Measurements from ENCODE around the gene SRSF2. TPM values are rescaled to one million over a fixed set of nuclear protein-coding genes. Genes with fewer than 3 reads are reported as not detected.
"Not testable (repeated sequence)": the region's sequence is repeated elsewhere in the genome, so short reads cannot be mapped to it uniquely, and the experiment has no call there.

The SRSF2 gene
- total RNA-seq, 1 experiment from 2014 or later, result 328 TPM

- Histone ChIP-seq H3K4me2 (ENCODE audit: low read depth, low read length, poor library complexity, severe bottlenecking) (no peak overlapping the region), H3K9me2 (replicated peaks; ENCODE audit: insufficient read depth, low read length) (no peaks in the 10 kb centered on the region), H2AFZ (ENCODE audit: low read length) (no peak overlapping the region), H3K27me3 (ENCODE audit: low read length) (no peaks in the 10 kb centered on the region), H4K20me1 (ENCODE audit: insufficient read depth, low read depth, low read length) (peaks cover 5% of the 10 kb centered on the region; the same call in 1 of the 2 replicates), H3K4me3 (ENCODE audit: low read length) (no peak overlapping the region), H3K9ac (ENCODE audit: low read length) (no peak overlapping the region), H3K4me1 (ENCODE audit: low read length) (peaks cover 3% of the 10 kb centered on the region; the same call in 1 of the 2 replicates), H3K9me3 (ENCODE audit: low read length) (no peaks in the 10 kb centered on the region), H3K27ac (ENCODE audit: low read length) (no peak overlapping the region), H3K36me3 (ENCODE audit: insufficient read depth, low read length) (peaks cover 14% of the 10 kb centered on the region), H3K79me2 (ENCODE audit: low read length) (no peaks in the 10 kb centered on the region)
- no peak for DNase-seq
Observed at GRCh38 chr17:76713765-76714164, 23.4 kb downstream of the SRSF2 start.

DNA sequence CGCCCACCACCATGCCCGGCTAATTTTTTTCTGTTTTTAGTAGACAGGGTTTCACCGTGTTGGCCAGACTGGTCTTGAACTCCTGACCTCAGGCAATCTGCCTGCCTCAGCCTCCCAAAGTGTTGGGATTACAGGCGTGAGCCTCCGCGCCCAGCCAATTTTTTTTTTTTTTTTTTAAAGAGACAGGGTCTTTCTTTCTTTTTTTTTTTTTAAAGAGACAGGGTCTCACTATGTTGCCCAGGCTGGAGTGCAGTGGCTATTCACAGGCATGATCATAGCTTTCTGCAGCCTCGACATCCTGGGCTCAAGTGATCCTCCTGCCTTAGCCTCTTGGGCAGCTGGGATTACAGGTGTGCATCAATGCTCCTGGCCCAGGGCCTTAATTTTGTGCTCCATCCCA is 24.8 kb downstream of the SRSF2 start:
- not testable (repeated sequence) for H3K36me3 ChIP-seq (ENCODE audit: insufficient read depth, low read length); H2AFZ ChIP-seq (ENCODE audit: low read length); H3K27me3 ChIP-seq (ENCODE audit: low read length); H3K9me3 ChIP-seq (ENCODE audit: low read length); H4K20me1 ChIP-seq (ENCODE audit: insufficient read depth, low read depth, low read length); H3K79me2 ChIP-seq (ENCODE audit: low read length); H3K27ac ChIP-seq (ENCODE audit: low read length); DNase-seq; H3K9ac ChIP-seq (ENCODE audit: low read length); H3K4me1 ChIP-seq (ENCODE audit: low read length); H3K4me3 ChIP-seq (ENCODE audit: low read length); H3K9me2 ChIP-seq (replicated peaks; ENCODE audit: insufficient read depth, low read length); H3K4me2 ChIP-seq (ENCODE audit: low read depth, low read length, poor library complexity, severe bottlenecking)

DNA sequence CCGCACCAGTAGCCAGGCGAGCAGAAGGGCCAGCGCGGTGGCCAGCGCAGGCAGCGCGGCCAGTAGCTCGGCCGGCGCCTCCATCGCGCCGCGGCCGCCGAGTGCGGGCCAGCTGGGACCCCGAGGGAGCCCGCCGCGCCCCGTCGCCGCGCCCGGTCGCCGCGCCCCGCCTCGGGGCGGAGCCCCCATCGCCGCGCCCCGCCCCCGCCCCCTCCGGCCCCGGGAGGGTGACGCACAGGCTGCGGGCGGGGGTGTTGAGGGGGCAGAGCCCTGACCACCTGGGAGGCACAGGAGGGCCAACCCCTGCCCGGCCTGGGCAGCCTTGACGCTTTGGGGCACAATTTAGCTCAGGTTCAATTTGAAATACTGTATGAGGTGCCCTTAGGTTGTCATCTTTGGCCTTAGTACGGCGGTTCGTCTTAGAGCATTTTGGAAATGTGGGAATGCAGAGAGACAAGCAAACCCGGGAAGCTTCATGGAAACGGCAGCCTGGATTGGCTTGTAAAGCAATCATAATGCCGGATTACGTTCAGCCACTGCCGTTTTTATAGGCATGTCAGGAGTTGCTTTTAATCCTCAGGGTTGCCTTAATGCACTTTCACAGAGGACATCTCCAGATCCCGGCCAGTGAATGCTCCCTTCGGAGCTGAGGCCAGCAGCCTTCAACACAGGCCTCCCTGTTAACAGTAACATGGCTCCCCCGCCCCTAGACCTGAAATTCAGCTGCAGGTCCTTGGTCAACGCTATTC is 26.1 kb downstream of the SRSF2 start, which contains the start of gene MXRA7:
MXRA7 (minus strand) TSS at position 103 of the 749 bp plus-strand sequence; CDS start at position 84, 19 bp downstream.
- peaks cover 3% of the 10 kb centered on the region; the same call in 1 of the 2 replicates for H3K4me1 ChIP-seq (ENCODE audit: low read length)
- no peak within 1 kb of the TSS for H3K9ac ChIP-seq (ENCODE audit: low read length)
- 0 out of 2 replicates have a peak, but pooled peaks cover 3% of the 10 kb centered on the region for H3K36me3 ChIP-seq (ENCODE audit: insufficient read depth, low read length)
- H3K27ac ChIP-seq (ENCODE audit: low read length), result no peak within 1 kb of the TSS
- DNase-seq, result peak; percentile 62
- H4K20me1 ChIP-seq (ENCODE audit: insufficient read depth, low read depth, low read length), result peaks cover 5% of the 10 kb centered on the region; the same call in 1 of the 2 replicates
- no peaks in the 10 kb centered on the region for H3K9me3 ChIP-seq (ENCODE audit: low read length)
- no peaks in the 10 kb centered on the region for H3K9me2 ChIP-seq (replicated peaks; ENCODE audit: insufficient read depth, low read length)
- peak within 1 kb of the TSS; percentile 27 for H3K4me2 ChIP-seq (ENCODE audit: low read depth, low read length, poor library complexity, severe bottlenecking)
- H3K4me3 ChIP-seq (ENCODE audit: low read length), result no peak within 1 kb of the TSS
- H3K27me3 ChIP-seq (ENCODE audit: low read length), result no peaks in the 10 kb centered on the region
- no peak within 1 kb of the TSS for H2AFZ ChIP-seq (ENCODE audit: low read length)
- H3K79me2 ChIP-seq (ENCODE audit: low read length), result no peaks in the 10 kb centered on the region

GRCh38 chr17:76709951-76710862 is 26.9 kb downstream of the SRSF2 start:
- not testable (repeated sequence) for H3K36me3 ChIP-seq (ENCODE audit: insufficient read depth, low read length); H2AFZ ChIP-seq (ENCODE audit: low read length); H3K9me2 ChIP-seq (replicated peaks; ENCODE audit: insufficient read depth, low read length); H3K4me3 ChIP-seq (ENCODE audit: low read length); H3K9ac ChIP-seq (ENCODE audit: low read length); H3K79me2 ChIP-seq (ENCODE audit: low read length); H3K27me3 ChIP-seq (ENCODE audit: low read length); H3K4me2 ChIP-seq (ENCODE audit: low read depth, low read length, poor library complexity, severe bottlenecking); H3K4me1 ChIP-seq (ENCODE audit: low read length); DNase-seq; H3K9me3 ChIP-seq (ENCODE audit: low read length); H3K27ac ChIP-seq (ENCODE audit: low read length); H4K20me1 ChIP-seq (ENCODE audit: insufficient read depth, low read depth, low read length)

DNA sequence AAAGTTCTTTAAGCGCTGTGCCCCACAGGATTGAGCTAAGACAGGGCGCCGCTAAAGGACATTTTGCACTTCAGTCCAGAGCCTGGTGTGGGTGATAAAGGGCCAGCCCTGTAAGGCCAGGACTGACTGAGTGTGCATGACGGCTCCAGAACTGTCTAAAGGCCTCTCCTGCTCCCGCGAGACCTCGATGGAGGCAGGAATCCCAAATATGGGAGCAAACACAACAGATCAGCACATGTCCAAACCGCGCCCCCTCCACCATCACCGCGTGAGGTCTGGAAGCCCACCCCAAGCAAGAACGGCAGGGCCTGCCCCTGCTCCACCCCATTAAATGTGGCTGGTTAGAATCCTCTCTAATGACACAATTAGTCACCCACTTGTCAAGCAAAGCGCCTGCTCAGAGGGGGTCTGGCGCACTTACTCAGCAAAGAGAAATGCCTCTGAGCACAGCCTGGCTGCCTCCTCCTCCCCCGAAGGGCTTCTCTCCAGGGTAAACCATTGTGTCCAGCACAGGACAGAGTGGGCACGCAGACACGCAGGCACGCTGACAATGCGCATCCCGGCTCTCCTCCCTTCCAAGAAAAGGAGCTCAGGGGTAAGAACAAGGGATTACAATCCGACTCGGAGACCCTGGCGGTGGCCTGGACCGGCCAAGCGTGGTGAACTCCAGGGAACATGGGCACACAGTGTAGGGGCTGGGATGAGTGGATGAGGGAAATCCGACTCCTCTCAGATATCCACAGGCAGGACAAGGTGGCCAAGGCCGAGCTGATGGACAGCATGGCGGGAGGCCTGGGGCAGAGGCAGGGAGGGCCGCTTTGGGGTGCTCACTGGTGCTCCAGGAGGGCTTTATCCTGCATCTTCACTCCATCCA is 27.8 kb downstream of the SRSF2 start:
- Histone ChIP-seq H3K79me2 (ENCODE audit: low read length) (no peaks in the 10 kb centered on the region), H3K4me1 (ENCODE audit: low read length) (peaks cover 3% of the 10 kb centered on the region; the same call in 1 of the 2 replicates), H2AFZ (ENCODE audit: low read length) (no peak overlapping the region), H3K4me3 (ENCODE audit: low read length) (no peak overlapping the region), H3K4me2 (ENCODE audit: low read depth, low read length, poor library complexity, severe bottlenecking) (no peak overlapping the region), H3K9me3 (ENCODE audit: low read length) (no peaks in the 10 kb centered on the region), H3K27me3 (ENCODE audit: low read length) (no peaks in the 10 kb centered on the region), H3K36me3 (ENCODE audit: insufficient read depth, low read length) (0 out of 2 replicates have a peak, but pooled peaks cover under 1% of the 10 kb centered on the region), H3K27ac (ENCODE audit: low read length) (no peak overlapping the region), H3K9ac (ENCODE audit: low read length) (no peak overlapping the region), H4K20me1 (ENCODE audit: insufficient read depth, low read depth, low read length) (no peaks in the 10 kb centered on the region; the same call in 1 of the 2 replicates), H3K9me2 (replicated peaks; ENCODE audit: insufficient read depth, low read length) (no peaks in the 10 kb centered on the region)
- no peak for DNase-seq

DNA sequence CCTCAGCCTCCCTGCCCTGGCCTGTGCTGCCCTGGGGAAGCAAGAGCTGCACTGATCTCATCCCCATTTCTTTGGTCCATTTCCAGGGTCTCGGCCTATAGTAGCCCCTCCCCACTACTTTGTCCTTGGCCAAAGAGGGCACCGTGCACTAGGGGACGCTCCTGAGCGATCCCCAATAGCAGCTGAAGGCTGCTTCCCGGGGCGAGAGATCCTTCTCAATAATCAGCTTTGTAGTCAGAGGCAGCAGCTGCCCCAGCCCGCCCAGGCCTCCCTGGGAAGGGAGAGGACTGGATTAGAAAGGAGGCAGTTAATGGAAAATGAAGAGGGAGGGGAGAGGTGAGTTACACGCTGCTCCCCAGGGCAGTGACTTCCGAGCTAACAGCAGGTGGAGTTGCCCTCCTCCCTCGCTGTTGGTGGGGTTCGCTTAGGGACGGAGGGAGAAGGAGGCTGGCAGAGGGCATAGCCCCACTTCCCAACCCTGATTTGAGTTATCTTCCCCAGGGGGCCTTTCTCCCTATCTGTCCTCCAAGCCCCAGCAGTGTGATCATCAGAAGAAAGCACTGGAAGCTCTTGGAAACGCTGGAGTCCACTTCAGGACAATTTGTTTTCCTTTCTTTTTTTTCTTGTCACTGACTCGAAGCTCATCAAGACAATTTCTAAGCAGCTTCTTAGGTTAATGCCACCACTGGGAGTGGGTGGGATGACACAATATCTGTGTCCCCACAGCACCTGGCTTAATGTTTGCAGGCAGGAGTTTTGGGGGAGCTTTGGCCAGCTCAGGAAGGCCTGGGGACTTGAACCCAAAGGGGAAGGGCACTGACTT is 28.9 kb downstream of the SRSF2 start:
- H2AFZ ChIP-seq (ENCODE audit: low read length), result no peak overlapping the region
- no peak overlapping the region for H3K27ac ChIP-seq (ENCODE audit: low read length)
- DNase-seq, result no peak
- no peaks in the 10 kb centered on the region for H3K27me3 ChIP-seq (ENCODE audit: low read length)
- no peak overlapping the region for H3K9ac ChIP-seq (ENCODE audit: low read length)
- no peaks in the 10 kb centered on the region for H3K9me3 ChIP-seq (ENCODE audit: low read length)
- H3K4me2 ChIP-seq (ENCODE audit: low read depth, low read length, poor library complexity, severe bottlenecking), result no peak overlapping the region
- H3K36me3 ChIP-seq (ENCODE audit: insufficient read depth, low read length), result no peaks in the 10 kb centered on the region
- no peaks in the 10 kb centered on the region for H3K9me2 ChIP-seq (replicated peaks; ENCODE audit: insufficient read depth, low read length)
- peaks cover 3% of the 10 kb centered on the region; the same call in 1 of the 2 replicates for H3K4me1 ChIP-seq (ENCODE audit: low read length)
- H3K79me2 ChIP-seq (ENCODE audit: low read length), result no peaks in the 10 kb centered on the region
- no peak overlapping the region for H3K4me3 ChIP-seq (ENCODE audit: low read length)
- no peaks in the 10 kb centered on the region for H4K20me1 ChIP-seq (ENCODE audit: insufficient read depth, low read depth, low read length)

GRCh38 chr17:76706817-76707216 is 30.3 kb downstream of the SRSF2 start:
- Histone ChIP-seq H3K9ac (ENCODE audit: low read length) (no peak overlapping the region), H3K4me3 (ENCODE audit: low read length) (no peak overlapping the region), H3K79me2 (ENCODE audit: low read length) (no peaks in the 10 kb centered on the region), H3K4me1 (ENCODE audit: low read length) (peaks cover 3% of the 10 kb centered on the region; the same call in 1 of the 2 replicates), H4K20me1 (ENCODE audit: insufficient read depth, low read depth, low read length) (no peaks in the 10 kb centered on the region), H3K36me3 (ENCODE audit: insufficient read depth, low read length) (no peaks in the 10 kb centered on the region), H3K9me3 (ENCODE audit: low read length) (no peaks in the 10 kb centered on the region), H3K4me2 (ENCODE audit: low read depth, low read length, poor library complexity, severe bottlenecking) (no peak overlapping the region), H3K27ac (ENCODE audit: low read length) (no peak overlapping the region), H3K27me3 (ENCODE audit: low read length) (no peaks in the 10 kb centered on the region), H3K9me2 (replicated peaks; ENCODE audit: insufficient read depth, low read length) (no peaks in the 10 kb centered on the region), H2AFZ (ENCODE audit: low read length) (no peak overlapping the region)
- DNase-seq, result no peak

Measured in Karpas-422 (cell line).